ENCODE data around the gene GAPVD1.
"Not testable (repeated sequence)": the region's sequence is repeated elsewhere in the genome, so short reads cannot be mapped to it uniquely, and the experiment has no call there.

The GAPVD1 gene

GRCh38 chr9:125304273-125304672, 42.6 kb downstream of the GAPVD1 start:
- FAIRE-seq = no peak

GRCh38 chr9:125312411-125312810, 50.8 kb downstream of the GAPVD1 start:
- DNase-seq (ENCODE audit: low spot score) (no peak), FAIRE-seq (no peak)

More at GRCh38 chr9:125304273-125304672, 42.6 kb downstream of the GAPVD1 start:
- no peak for DNase-seq (ENCODE audit: low spot score)

- DNase-seq (ENCODE audit: low spot score); FAIRE-seq: not testable (repeated sequence)
Measured at GRCh38 chr9:125316359-125316758, 54.7 kb downstream of the GAPVD1 start.

- DNase-seq (ENCODE audit: low spot score) (no peak), FAIRE-seq (no peak)
Measured at GRCh38 chr9:125317704-125318103, 56.1 kb downstream of the GAPVD1 start.

- FAIRE-seq = no peak
- DNase-seq (ENCODE audit: low spot score) = no peak
Measured at GRCh38 chr9:125321496-125321895, 59.9 kb downstream of the GAPVD1 start.

- FAIRE-seq (no peak), DNase-seq (ENCODE audit: low spot score) (no peak)
Measured at GRCh38 chr9:125323615-125324014, 62.0 kb downstream of the GAPVD1 start.

GRCh38 chr9:125325826-125326225, 64.2 kb downstream of the GAPVD1 start:
- FAIRE-seq = no peak
- no peak for DNase-seq (ENCODE audit: low spot score)

- no peak for DNase-seq (ENCODE audit: low spot score)
- FAIRE-seq = no peak
Measured at GRCh38 chr9:125329978-125330377, 68.4 kb downstream of the GAPVD1 start.

GRCh38 chr9:125330587-125330986, 69.0 kb downstream of the GAPVD1 start:
- FAIRE-seq = no peak
- DNase-seq (ENCODE audit: low spot score) = no peak

GRCh38 chr9:125332527-125332926, 70.9 kb downstream of the GAPVD1 start:
- DNase-seq (ENCODE audit: low spot score) (no peak), FAIRE-seq (no peak)

- FAIRE-seq = no peak
- DNase-seq (ENCODE audit: low spot score) = no peak
Measured at GRCh38 chr9:125337236-125337635, 75.6 kb downstream of the GAPVD1 start.

GRCh38 chr9:125338929-125339328, 77.3 kb downstream of the GAPVD1 start:
- DNase-seq (ENCODE audit: low spot score) (no peak), FAIRE-seq (no peak)

- no peak for DNase-seq (ENCODE audit: low spot score)
- no peak for FAIRE-seq
Measured at GRCh38 chr9:125341566-125341965, 79.9 kb downstream of the GAPVD1 start.

GRCh38 chr9:125343518-125344275, 82.1 kb downstream of the GAPVD1 start:
- FAIRE-seq = no peak
- DNase-seq (ENCODE audit: low spot score) = no peak

GRCh38 chr9:125346080-125346732, 84.6 kb downstream of the GAPVD1 start:
- FAIRE-seq = no peak
- DNase-seq (ENCODE audit: low spot score) = no peak

GRCh38 chr9:125355601-125356000, 94.0 kb downstream of the GAPVD1 start:
- DNase-seq (ENCODE audit: low spot score) (no peak), FAIRE-seq (no peak)

GRCh38 chr9:125356032-125356431, 94.4 kb downstream of the GAPVD1 start:
- DNase-seq (ENCODE audit: low spot score) (no peak), FAIRE-seq (no peak)

- FAIRE-seq (no peak), DNase-seq (ENCODE audit: low spot score) (no peak)
Measured at GRCh38 chr9:125359011-125359410, 97.4 kb downstream of the GAPVD1 start.

GRCh38 chr9:125360601-125361000, 99.0 kb downstream of the GAPVD1 start:
- DNase-seq (ENCODE audit: low spot score) = no peak
- FAIRE-seq = no peak

- no peak for FAIRE-seq
- DNase-seq (ENCODE audit: low spot score) = no peak
Measured at GRCh38 chr9:125361837-125362531, 100.4 kb downstream of the GAPVD1 start.

- DNase-seq (ENCODE audit: low spot score) (no peak), FAIRE-seq (no peak)
Measured at GRCh38 chr9:125366676-125367075, 105.0 kb downstream of the GAPVD1 start.

GRCh38 chr9:125370786-125371185, 109.2 kb downstream of the GAPVD1 start:
- no peak for FAIRE-seq
- no peak for DNase-seq (ENCODE audit: low spot score)
